GM19468 (cell line): ENCODE data around the gene PLAA.
"Not testable (repeated sequence)": the region's sequence is repeated elsewhere in the genome, so short reads cannot be mapped to it uniquely, and the experiment has no call there.

Experiments used
- ATAC-seq: cut with Tn5 transposase; IDR thresholded peaks from one replicate; pipeline ENCODE4 v1.9.1; 2021; ENCODE audit warnings: mild to moderate bottlenecking, moderate library complexity, moderate number of reproducible peaks; ENCODE audit not compliant: unreplicated experiment; ENCODE audit errors: extremely low read depth

The PLAA gene

DNA sequence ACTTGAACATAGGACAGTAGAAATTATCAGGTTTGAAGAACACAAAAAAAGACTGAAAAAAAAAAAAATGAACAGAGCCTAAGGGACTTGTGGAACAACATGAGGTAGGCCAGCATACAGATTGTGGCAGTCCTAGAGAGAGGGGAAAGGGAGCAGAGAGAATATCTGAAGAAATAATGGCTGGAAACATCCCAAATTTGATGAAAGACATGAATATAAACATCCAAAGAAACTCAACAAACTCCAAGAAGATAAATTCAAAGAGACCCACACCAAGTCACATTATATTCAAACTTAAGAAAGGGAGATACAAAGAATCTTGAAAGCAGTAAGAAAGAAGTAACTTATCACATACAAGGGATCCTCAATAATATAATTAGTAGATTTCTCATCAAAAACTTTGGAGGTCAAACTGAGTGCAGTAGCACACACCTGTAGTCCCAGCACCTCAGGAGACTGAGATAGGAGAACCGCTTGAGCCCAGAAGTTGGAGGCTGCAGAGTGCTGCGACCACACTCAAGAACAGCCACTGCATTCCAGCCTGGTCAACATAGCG lies 9.1 kb downstream of the PLAA start:
- ATAC-seq, result no peak

GRCh38 chr9:26935847-26936246 lies 11.2 kb downstream of the PLAA start:
- ATAC-seq, result no peak

DNA sequence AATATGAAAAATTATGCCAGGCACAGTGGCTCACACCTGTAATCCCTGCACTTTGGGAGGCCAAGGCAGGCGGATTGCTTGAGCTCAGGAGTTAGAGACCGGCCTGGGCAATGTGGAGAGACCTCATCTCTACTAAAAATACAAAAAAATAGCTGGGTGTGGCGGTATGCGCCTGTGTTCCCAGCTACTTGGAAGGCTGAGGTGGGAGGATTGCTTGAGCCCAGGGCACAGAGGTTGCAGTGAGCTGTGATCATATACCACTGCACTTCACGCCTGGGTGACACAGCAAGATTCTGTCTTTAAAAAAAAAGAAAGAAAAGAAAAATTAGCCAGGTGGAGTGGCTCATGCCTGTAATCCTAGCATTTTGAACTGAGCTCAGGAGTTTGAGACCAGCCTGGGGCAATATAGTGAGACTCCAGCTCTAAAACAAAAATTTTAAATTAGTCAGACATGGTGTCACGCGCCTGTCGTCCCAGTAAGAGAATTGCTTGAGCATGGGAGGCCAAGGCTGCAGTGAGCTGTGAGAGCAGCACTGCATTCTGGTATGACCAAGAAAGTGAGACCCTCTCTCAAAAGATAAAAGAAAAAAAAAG lies 18.0 kb downstream of the PLAA start:
- ATAC-seq, result no peak

DNA sequence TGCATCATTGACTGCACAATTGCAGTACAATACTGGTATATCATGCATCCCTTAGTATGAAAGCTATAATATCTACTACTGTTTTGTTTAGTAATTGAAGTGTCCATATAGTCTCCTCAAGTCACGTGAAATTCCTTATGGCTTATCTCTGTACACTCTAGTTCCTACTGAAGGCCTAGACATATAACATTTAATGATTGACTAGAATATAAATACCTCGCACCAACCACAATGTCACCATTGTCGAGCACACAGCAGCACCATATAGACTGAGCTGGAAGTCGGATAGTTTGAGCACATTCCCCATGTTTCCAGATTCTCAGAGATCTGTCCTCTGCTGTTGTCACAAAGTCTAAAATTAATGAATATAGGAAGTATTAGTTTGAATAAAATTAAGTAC lies 21.4 kb downstream of the PLAA start:
- ATAC-seq, result no peak

DNA sequence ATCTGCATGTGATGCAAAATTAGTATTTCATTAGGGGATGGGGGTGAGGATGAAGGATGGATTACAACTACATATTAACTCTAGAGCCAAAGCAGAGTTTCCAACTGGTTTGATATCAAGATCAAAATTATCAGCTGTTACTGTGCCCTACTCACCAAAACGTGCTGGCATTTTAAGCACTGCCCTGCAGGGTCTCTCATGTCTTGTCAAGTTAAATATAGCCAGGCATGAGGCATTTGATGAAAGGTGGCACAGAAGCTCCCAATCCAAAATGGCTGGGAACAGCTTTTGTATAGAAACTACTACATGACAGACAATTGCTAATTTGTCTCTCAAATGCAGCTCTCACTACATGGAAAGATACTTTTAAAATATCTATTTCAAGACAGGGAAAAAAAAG lies 27.3 kb downstream of the PLAA start:
- ATAC-seq, result no peak

DNA sequence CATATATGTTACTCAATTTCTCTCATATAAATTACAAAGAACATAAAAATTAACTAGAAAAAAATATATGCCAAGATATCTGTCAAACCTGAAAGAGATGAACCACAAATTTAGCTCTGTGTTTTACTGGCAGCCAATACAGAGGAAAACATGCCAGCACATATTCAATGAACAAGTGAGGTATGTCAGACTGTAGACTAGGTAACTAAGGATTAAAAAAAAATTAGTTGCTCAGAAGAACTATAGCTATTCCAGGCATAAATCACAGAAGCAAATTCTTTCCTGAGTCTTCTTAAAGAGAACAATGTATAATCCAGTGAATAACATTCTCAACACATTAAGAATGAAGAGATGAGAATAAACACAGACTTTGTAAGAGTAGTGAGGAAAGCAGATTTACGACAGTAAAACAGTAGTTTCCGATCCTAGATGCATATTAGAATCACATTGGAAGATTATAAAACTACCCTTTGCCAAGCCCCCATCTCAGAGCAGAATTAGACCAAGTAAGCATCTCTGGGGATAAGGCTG lies 33.8 kb downstream of the PLAA start:
- ATAC-seq, result no peak

GRCh38 chr9:26904671-26905070 lies 42.4 kb downstream of the PLAA start:
- ATAC-seq, result no peak

GRCh38 chr9:26904070-26904469 lies 43.0 kb downstream of the PLAA start:
- ATAC-seq, result no peak

GRCh38 chr9:26893030-26893676 lies 53.9 kb downstream of the PLAA start:
- no peak for ATAC-seq

GRCh38 chr9:26892251-26893029 lies 54.6 kb downstream of the PLAA start, which contains the start of gene CAAP1:
TSS of gene CAAP1 (minus strand) at chr9:26892802. CDS start at chr9:26892715, 87 bp downstream.
- ATAC-seq, result peak; percentile 74

DNA sequence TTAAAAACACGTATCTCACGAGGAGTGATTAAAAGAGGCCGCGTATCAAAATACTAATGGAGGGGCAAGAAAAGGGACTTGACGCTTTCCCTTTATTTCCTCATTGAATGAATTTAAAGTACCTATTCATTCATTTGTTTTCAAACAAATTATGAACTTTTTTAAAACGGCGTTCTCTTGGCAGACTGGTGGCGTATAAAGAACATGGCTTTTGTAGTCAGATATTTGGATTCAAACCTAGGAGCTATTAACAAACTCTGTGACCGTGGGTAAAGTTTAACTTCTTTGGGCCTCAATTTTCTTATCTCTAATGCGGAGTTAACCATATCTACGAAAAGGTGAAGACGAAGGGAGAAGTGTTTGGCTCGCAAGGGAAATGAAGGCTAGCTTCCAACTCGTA lies 55.3 kb downstream of the PLAA start:
- ATAC-seq, result no peak

GRCh38 chr9:26888271-26888670 lies 58.8 kb downstream of the PLAA start:
- ATAC-seq, result no peak

DNA sequence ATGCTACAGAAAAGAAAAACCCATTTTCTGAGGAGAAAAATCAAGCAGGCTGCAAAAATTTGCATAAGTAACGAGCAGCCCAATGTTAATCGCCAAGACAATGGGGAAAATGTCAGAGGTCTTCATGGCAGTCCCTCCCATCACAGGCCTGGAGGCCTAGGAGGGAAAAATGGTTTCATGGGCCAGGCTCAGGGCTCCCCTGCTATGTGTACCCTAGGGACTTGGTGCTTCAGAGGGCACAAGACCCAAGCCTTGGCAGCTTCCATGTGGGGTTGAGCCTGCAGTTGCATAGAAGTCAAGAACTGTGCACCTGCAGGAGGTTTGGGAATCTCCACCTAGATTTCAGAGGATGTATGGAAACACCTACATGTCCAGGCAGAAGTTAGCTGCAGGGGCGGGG lies 64.9 kb downstream of the PLAA start:
- ATAC-seq, result no peak

- ATAC-seq, result no peak
These were observed 66.8 kb downstream of the PLAA start for GRCh38 chr9:26880262-26880661.

- not testable (repeated sequence) for ATAC-seq
These were observed 71.9 kb downstream of the PLAA start for GRCh38 chr9:26875155-26875554.

- no peak for ATAC-seq
These were observed 76.8 kb downstream of the PLAA start for GRCh38 chr9:26870292-26870691.

DNA sequence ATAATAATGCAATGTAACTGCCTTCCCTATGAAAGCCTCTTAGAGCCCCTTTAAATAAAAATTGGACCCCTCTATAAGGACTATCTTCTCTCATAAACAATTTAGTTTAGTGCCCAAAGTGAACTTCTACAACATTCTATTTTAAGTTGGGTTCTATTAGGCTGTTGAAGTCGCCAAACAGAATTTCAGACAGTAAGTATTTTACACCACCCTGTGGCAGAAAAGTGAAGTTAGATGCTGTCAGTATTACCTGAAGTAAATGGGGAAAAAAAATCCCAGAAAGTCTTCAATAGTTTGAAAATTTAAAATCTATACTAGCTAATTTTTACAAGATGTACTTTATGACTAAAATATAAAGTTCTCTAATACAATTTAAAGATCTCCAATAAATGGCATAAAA lies 84.0 kb downstream of the PLAA start:
- no peak for ATAC-seq

- peak; percentile 67 for ATAC-seq
These were observed 90.5 kb downstream of the PLAA start for GRCh38 chr9:26856413-26857032.
